T47D (cell line): ENCODE results near the gene HOXB7.

Source experiments
- DNase-seq, 2 experiments: peaks; one replicate each; pipeline versions ENCODE4 v3.0.0 to v3.0.0-alpha.2; 2011 to 2012; ENCODE audit warnings: low read depth in 1 of 2, low spot score in 1 of 2
- JUND ChIP-seq: IDR thresholded peaks from 2 replicates; pipeline ENCODE4 v1.6.1; 2012; ENCODE audit warnings: low read depth
- in situ Hi-C: cut with HindIII; loops from 2 replicates; pipeline ENCODE4 v1.10.0; 2016; ENCODE audit warnings: low sequenced_read_pairs, low pct_unique_long_range_greater_than_20kb

Gene HOXB7

GRCh38 chr17:48571024-48571818 lies 39.6 kb downstream of the HOXB7 start:
- in situ Hi-C loops = no loop called here
- no peak for DNase-seq
- no peak for TF ChIP-seq JUND

- DNase-seq = no peak
- in situ Hi-C loops = no loop called here
- TF ChIP-seq JUND = no peak
These were observed 40.3 kb downstream of the HOXB7 start for GRCh38 chr17:48570325-48571023.

- in situ Hi-C loops = no loop called here
- TF ChIP-seq JUND = no peak
- DNase-seq = no peak
These were observed 41.0 kb downstream of the HOXB7 start for GRCh38 chr17:48569674-48570324.

- no peak for TF ChIP-seq JUND
- in situ Hi-C loops = no loop called here
- no peak for DNase-seq
These were observed 41.6 kb downstream of the HOXB7 start for GRCh38 chr17:48569240-48569582.

- DNase-seq = no peak
- TF ChIP-seq JUND = no peak
- in situ Hi-C loops = no loop called here
These were observed 42.1 kb downstream of the HOXB7 start for GRCh38 chr17:48568499-48569239.

GRCh38 chr17:48567646-48568354 lies 43.0 kb downstream of the HOXB7 start:
- in situ Hi-C loops = no loop called here
- no peak for TF ChIP-seq JUND

GRCh38 chr17:48567209-48567608 lies 43.6 kb downstream of the HOXB7 start:
- no peak for DNase-seq
- no peak for TF ChIP-seq JUND
- in situ Hi-C loops = no loop called here

More at GRCh38 chr17:48567646-48568354, 43.0 kb downstream of the HOXB7 start:
- DNase-seq = no peak

- in situ Hi-C loops = no loop called here
- no peak for DNase-seq
- TF ChIP-seq JUND = no peak
These were observed 44.1 kb downstream of the HOXB7 start for GRCh38 chr17:48566717-48567116.

- TF ChIP-seq JUND = no peak
- DNase-seq = no peak
- in situ Hi-C loops = no loop called here
These were observed 44.7 kb downstream of the HOXB7 start for GRCh38 chr17:48565925-48566710.

- in situ Hi-C loops = no loop called here
- no peak for TF ChIP-seq JUND
- DNase-seq = no peak
These were observed 45.7 kb downstream of the HOXB7 start for GRCh38 chr17:48565022-48565554.
